CD4-positive, alpha-beta T cell treated with Interleukin-2 at 100 ng/mL for 4 hours (primary cell): Measurements from ENCODE around the gene DNAI7.

Experiments
- DNase-seq: peaks from one replicate; pipeline ENCODE4 v3.0.0-alpha.2; 2020; ENCODE audit warnings: low spot score

The DNAI7 gene

DNA sequence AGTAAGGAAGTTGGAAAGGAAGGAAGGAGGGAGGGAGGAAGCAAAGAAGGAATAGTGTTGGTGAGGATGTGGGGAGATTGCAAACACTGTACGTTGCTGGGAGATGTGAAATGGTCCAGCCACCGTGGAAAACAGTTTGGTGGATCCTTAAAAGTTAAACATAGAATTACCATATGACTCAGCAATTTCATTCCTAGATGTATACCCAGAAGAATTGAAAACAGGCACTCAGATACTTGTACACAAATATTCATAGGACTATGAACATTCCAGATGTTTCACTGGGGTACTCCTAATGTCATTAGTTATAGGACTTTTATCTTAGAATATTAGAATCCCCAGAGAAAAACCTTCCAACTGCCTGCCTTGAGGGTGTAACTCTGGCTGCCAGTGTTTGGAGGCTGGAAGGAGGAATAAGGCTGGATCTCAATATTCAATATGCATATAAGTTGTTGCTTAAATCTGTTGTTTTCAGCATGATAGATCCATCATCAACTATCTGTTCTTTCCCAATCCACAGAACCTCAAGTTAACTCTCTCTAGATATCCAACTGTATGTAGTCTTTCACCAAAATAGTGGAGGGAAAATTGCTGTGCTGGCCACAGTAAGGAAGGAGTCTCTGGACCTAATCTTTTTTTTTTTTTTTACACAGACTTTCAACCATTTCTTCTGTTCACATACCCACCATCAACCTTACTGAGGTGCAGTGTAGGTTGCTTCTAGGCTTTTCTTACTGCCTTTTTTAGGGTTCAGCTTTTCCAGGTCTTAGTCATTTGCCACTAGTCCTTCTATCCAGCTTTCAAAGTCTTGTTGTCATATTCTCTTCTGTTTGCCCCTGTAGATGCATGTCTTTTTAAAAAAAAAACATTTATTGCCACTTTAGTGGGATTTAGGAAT, 94.5 kb downstream of the DNAI7 start:
- DNase-seq: no peak

DNA sequence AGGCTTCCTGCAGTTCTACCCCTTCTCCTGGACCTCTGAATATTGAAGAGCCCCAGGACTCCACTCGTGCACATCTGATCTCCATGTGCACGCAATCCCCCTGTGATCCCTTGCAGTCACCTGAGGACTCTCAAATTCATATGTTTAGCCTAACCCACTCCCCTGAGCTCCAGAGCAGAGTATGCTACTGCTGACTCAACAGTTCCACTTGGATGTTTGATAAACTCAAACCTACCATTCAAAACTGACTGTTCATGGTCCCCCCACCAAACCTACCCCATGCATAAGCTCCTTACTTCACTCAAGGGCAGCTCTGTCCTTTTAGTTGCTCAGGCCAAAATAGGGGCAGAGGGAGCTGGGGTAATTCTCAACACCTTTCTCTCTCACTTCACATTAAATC, 96.0 kb downstream of the DNAI7 start:
- no peak for DNase-seq

DNA sequence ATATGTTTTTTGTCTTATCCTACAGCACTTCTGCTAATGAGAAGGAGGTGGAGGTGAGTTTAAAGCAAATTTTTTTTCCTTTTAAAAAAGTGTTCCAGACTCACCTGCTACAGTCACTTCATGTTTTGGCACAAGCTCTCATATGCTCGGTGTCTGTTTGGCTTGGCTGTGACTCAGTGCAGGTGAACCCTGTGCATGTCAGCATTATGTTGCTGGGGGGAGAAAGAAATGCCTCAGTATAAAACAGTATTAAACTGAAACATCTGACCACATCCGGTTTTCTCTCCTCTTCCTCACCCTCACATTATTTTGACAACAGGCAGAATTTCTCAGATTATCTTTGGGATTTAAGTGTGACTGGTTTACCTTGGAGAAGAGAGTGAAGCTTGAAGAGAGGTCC, 105.2 kb downstream of the DNAI7 start:
- DNase-seq: peak; percentile 32

DNA sequence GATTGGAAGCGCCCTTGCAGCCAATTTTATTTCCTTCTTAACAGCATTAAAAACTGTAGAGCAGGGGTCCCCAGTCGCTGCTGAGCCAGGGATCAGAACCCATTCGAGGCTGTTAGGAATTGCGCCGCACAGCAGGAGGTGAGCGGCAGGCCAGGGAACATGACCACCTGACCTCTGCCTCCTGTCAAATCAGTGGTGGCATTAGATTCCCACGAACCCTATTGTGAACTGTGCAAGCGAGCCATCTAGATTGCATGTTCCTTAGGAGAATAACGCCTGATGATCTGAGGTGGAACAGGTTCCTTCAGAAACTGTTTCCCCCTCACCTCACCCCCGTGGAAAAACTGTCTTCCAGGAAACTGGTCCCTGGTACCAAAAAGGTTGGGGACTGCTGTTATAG, 107.4 kb downstream of the DNAI7 start:
- no peak for DNase-seq

DNA sequence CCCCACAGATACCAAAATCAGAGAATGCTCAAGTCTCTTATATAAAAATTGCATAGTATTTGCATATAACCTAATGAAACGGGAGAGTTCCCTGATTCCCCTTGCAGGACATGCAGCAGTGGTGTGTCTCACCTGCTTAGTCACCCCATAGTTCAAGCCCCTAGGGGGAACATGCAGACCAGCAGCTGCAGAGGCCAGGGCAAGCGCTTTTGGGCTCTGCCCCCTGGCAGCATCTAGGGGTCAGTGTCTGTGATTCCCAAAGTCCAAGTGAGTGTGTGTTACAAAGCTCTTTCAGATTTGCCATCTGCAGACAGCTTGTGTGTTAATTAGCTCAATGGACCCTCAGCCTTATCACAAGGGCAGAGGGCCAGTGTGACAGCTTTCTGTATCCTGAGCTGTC, 110.1 kb downstream of the DNAI7 start:
- no peak for DNase-seq

DNA sequence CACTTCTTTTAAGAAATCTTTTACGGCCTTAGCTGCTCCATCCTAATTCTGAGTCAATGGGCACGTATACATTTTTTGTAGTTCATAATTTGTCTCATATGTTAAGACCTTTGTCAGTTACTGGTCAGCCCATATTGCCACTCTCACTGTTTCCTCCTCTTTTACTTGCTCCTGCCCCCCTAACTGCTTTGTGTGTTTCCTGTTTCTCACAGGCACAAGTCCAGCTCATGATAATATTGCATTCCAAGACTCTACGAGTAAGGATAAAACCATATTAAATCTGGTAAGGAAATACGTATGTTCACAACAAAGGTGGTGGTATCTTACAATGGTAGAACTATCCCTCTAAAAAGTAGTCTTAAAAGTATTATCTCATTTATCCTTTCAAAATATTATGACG, 111.7 kb downstream of the DNAI7 start:
- no peak for DNase-seq

DNA sequence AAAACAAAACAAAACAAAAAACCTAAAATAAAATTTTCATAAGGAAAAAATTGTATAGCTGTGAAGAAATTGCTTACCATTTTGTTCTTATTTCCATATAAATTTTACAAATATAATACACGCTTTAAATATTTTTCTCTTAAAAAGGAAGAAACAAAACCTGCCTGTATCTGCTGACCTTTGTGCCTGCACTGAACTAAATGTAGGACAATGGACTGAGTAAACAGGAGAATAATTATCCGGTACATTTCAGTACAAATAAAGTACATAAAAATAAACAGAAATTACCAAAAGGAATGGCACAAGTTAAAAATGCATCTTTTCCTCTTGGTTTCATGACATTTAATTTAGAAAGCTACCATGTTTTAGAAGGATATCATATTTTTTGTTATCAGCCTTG, 112.3 kb downstream of the DNAI7 start:
- DNase-seq: no peak

DNA sequence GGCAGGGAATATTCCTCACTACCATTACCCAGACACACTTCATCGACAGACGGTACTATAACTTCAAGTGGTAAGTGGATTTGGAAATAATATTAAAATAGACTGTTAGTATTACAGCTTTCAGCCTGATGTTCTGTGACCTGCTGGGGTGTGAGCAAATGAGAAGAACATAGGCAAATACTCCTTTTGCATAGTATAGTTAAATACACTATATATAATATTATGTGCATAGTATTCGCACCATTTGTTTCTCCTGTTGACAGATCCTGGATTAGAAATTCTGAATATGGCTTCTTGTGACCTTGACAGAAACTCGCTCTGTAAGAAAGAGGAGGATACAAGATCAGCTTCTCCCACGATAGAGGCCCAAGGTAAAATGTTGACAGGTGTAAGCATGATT, 115.6 kb downstream of the DNAI7 start:
- DNase-seq: no peak

DNA sequence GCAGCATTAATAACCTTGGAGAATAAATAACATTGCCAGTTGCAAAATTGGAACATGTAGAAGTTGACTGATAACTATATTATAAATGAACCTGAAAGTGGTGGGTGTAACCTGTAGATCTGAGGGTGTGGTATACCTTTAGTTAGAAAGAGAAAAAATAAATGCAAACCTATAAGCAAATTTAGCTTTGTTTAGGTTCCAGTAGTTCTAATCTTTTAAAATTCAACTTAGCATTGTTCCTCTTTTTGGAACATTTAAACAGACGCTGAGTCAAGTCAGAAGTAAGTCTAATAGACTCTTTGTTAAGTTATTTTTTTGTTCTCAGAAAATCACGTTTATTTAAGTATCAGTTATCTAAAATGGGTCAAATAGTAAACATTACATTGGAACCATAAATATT, 120.0 kb downstream of the DNAI7 start:
- DNase-seq: no peak

DNA sequence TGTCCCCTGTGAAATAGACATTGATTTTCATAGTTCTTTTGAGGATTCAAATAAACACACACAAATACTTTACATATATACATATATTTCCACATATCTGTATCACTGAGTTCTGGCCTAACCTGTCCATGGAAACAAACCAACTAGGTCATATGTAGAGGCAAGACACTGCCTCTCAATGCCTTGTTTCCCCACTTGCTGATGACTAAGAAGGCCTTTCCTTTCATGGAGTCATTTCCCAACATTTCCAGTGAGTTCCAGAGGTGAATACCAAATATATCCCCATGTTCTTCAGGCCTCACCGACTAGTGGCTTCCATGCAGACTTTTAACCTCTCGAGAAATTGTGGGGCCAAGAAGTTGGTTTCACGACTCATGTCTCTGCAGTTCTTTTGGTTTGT, 120.8 kb downstream of the DNAI7 start:
- no peak for DNase-seq

DNA sequence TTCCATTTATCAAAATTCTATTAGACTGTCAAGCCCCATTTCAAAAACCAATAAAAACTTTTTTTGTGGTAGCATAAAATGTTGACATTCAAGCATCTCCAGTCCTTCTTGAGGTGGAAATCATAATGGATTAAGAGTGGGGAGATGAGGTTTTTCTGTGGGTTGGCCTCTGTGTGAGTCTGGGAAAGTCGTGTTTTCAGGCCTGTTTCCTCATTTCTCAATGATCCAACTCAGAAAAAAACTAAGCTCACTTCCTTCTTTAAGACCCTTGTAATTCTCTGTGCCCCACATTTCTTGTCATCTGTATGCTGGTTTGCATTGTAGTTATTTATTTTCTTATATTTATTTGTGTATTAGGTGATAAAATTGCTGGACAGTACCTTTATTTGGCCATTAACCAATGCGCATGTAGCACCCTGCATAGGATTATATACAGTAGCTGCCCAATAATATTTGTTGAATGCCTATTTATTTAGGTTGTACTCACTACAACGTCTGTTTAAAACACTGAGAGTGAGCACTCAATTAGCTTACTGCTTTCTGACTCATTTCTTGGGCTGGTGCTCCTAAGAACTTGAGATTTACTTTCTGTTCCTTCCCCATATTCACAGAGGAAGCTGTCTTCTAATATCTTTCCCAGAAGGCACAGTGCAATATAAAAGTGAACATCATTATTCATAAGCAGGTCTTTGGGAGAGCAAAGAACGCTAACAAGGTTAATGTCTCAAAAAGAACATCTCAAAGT, 121.9 kb downstream of the DNAI7 start:
- DNase-seq: no peak

DNA sequence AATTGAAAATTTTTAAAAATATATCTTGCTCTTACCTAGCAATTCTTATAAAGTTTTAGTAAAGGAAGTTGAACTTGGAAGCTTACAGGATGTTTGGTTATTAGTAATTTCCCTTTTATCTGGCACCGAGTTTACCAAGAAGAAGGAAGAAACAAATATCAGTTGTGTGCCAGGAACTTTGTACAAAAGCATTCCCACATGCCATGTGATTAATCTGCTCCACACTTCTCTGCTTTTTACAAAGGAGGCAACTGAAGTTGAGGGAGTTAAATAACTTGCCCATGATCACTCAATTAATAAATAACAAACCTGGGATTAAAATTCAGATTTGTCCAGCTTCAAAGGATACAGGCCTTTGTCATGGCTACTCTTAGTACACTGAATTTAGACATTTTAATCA, 123.6 kb downstream of the DNAI7 start:
- no peak for DNase-seq

DNA sequence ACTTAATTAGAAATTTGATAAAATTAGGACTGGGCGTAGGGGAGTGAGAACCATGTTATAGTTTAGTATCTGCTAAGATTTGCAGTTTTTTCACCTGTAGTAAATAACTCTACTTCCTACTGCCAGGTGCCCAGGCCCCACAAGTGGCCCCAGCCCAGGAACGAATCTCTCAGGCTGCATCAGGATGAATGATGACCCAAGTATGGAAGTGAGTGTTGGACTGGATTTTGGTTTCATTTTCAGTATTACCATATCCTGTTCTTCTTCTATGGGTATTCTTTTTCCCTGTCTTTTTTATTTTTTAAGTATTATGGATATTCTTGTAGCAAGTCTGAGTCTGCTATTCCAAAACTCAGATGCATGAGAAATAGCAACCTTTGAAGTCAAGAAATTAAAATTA, 125.7 kb downstream of the DNAI7 start:
- DNase-seq: no peak

DNA sequence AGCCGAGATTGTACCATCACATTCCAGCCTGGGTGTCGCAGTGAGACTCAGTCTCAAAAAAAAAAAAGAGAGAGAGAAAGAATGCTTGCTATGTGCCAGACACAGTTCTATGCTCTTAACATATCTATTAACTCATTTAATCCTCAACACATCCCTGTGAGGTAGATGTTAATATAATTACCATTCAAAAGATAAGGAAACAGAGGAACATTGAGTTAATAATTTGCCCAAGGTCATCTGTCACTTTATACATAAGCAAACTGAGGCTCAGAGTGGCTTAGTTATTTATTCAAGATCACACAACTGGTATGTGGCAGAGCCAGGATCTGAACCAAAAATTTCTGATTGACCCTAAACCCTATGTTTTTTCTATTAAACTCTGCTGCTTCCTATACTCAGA, 129.9 kb downstream of the DNAI7 start:
- DNase-seq: no peak

DNA sequence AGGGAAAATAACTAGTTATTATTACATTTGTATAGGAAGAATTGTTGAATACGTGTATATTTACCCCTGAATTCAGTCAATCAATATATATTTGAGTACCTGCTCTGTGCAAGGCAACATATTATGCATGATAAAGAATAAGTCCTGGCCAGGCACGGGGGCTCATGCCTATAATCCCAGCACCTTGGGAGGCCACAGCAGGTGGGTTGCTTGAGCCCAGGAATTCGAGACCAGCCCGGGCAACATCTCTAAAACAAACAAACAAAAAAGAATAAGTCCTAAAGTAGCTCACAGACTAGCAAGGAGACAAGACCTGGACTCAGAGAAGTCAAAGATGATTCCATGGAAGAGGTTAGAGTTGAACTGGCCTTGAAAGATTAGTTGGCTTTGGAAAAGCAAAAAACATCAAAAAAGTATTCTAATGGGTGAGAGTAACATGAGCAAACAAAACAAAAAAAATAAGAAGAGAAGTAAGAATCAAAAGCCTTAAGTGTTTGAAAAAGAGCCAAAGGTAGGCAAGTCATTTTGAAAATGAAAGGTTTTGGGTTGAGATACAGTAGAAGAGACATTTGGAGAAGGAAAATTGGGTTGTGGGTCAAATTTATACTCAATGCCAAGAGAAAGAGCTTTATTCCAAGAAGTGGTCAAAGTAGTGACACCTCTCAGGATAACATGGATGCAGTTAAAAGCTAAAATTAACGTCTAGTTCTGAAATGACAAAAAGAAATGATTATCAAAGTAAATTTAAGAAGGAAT, 130.9 kb downstream of the DNAI7 start:
- no peak for DNase-seq

DNA sequence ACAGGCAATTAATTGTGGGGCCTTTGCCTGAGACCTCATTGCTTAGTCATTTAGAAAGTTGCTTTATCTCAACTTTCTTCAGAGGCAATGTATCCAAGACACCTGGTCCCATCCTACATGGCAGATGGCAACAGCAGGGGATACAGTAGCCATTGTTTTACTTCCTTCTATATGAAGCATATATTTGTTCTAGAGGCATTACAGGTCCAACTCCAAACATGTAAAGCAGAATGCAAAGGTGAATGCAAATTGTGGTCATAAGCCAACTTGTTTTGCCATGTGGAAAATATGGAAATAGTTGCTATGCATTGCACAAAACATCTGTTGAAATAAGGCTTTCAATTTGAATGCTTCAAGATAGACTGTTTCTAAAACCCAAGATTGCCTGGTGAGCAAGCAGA, 136.3 kb downstream of the DNAI7 start:
- no peak for DNase-seq
